Measurements from ENCODE around the gene PRIMA1.

PRIMA1 gene

GRCh38 chr14:93753647-93754046 lies 34.6 kb downstream of the PRIMA1 start:
- no peak for DNase-seq (ENCODE audit: low read depth in 2 of 2)

GRCh38 chr14:93752980-93753561 lies 35.2 kb downstream of the PRIMA1 start:
- no peak for DNase-seq (ENCODE audit: low read depth in 2 of 2)

DNA sequence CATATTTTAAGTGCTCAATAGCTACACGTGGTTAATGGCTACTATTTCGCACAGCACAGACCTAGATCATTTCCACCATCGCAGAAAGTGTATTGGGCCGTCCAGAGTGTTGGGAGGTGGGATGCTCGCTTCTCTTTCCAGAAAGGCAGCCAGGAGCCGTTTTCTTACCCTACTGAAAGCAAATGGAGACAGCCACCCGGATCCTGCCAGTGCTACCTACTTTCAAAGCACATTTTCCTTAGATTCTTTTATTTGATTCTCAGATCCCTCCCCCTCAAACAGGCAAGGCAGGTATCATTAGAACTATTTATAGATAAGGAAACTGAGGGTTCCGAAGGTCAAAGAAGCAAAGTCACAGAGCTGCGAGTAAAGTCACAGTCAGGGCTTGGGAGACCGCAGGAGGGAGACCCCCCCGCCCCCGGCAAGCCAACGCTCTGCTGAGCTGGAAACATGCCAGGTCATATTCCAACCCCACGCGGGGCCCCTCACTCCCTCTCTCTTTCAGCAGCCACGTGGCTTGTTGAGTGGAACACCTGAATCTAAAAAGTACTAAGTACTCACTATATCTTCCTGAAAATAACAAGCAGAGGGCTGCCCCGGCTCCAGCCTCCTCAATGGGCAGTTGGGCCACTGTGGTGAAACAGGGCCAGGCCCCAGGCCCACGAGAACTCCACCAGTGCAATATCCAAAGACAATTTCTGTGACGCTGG lies 36.2 kb downstream of the PRIMA1 start:
- no peak for DNase-seq (ENCODE audit: low read depth in 2 of 2)

GRCh38 chr14:93749076-93749420 lies 39.2 kb downstream of the PRIMA1 start:
- DNase-seq (ENCODE audit: low read depth in 2 of 2) = no peak

- DNase-seq (ENCODE audit: low read depth in 2 of 2) = no peak
These were observed 39.8 kb downstream of the PRIMA1 start for GRCh38 chr14:93748208-93749075.

GRCh38 chr14:93747560-93747959 lies 40.7 kb downstream of the PRIMA1 start:
- DNase-seq (ENCODE audit: low read depth in 2 of 2) = no peak

GRCh38 chr14:93747102-93747501 lies 41.2 kb downstream of the PRIMA1 start:
- no peak for DNase-seq (ENCODE audit: low read depth in 2 of 2)

DNA sequence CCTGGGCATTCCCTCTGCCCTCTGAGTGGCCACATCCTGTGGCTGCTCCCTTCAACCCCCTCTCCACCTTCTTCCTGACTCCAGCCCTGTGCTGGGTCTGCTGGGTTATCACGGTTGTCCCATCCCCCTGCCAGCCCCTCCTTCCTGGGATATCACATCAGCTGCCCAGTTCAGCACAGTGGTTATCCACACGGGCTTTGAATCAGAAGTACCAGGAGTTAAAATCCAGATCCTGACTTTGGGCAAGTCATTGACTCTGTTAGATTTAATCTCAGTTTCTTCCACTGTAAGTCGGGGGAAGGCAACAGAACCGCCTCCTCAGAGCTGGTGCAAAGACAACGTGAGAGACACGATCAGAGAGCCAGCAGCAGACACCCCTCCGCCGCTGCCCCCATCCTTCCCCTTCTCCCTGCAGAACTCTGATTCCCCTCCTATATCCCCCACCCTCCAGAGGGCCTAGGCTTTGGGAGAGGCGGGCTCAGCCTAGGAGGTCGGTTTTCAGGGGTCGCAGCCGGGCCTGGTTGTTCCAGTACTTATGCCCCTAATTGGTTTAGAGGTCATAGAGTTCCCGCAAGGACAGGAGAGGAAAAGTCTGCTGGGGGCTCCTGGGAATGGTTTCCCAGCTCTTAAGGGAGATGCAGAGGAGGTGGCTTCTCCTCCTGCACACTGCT lies 42.5 kb downstream of the PRIMA1 start:
- DNase-seq (ENCODE audit: low read depth in 2 of 2) = no peak

- DNase-seq (ENCODE audit: low read depth in 2 of 2) = no peak
These were observed 43.4 kb downstream of the PRIMA1 start for GRCh38 chr14:93744876-93745275.

DNA sequence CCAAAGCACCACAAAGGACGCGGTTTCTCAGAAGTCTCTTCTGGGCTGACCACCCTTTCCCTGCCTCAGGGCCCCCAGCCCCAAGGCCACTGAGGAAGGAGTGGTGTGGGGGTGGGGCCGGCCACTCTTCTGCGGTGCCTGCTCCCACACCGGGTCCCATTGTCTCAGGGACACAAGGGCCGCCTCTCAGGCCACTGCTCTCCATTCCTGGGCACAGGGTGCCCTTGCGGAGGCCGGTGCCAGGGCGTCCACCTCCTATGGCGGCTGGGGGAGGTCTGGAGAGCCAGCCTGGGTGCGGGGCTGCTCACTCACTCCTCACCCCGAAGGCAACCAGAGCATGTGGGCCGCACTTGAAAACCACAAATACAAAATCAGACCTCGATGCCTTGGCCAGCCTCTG lies 44.1 kb downstream of the PRIMA1 start:
- no peak for DNase-seq (ENCODE audit: low read depth in 2 of 2)

GRCh38 chr14:93743270-93744060 lies 44.8 kb downstream of the PRIMA1 start:
- DNase-seq (ENCODE audit: low read depth in 2 of 2) = no peak

DNA sequence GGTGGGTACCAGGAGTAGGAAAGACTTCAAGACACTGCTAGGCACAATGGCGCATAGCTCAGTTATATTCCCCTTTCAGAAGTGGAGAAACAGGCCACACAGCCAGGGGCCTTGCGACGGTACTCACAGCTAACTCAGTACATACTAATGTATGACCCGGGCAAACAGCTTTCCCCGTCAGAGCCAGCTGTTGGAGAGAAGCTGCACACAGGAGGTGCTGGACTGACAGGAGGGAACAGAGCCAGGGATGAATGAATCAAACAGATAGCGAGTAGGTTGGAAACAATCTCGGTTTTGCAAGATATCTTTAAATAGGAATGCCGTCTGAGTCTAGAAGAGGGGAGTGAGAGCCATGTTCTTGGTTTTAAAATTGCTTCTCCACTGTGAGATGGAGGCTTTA lies 45.5 kb downstream of the PRIMA1 start:
- DNase-seq (ENCODE audit: low read depth in 2 of 2) = no peak

GRCh38 chr14:93741556-93742230 lies 46.6 kb downstream of the PRIMA1 start:
- no peak for DNase-seq (ENCODE audit: low read depth in 2 of 2)

DNA sequence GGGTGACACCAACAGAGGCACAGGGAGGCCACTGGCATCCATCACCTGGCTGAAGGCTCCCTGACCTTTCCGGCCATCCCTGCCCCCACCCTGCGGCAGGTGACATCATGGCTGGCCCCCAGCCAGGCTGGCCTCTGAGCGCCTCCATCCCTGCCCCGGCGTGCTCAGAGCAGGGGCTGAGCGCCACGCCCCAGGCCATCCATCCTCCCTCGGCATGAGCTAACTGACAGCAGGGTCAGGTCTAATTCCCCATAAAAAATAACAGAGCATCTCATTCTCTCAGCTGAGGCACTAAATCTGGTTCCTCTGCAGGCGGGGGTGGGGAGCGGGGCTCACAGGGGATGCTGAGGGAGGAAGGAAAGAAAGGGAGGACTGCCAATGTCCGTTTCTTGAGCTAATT lies 50.7 kb downstream of the PRIMA1 start:
- no peak for DNase-seq (ENCODE audit: low read depth in 2 of 2)

DNA sequence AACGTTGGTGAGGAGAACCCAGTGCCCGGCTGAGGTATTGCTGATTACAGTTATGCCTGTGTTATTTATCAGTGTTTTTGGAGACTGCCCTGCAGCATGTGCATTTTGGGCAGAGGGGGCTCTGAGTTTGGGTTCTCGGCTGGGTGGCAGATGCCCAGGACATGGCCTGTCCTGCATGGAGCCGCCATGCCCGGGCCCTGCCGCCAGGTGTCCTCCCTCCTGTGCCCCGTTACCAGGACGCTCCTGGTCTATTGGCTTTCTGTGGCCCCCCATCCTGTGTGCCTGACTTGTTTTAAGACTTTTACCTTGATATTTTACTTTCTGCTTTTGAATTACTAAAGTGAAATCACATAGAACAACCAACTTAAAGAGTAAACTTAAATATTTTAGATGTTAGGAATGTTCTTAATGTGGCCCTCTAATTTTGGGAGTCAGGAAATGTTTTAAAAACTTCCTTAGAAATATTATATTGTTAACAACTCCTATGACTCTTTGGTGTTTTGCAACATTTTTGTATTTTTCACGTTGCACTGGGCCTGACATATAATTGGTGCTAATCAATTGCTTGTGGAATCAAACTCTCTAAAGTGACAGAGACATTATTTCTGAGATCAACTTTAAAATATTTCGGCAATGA lies 51.8 kb downstream of the PRIMA1 start:
- DNase-seq (ENCODE audit: low read depth in 2 of 2) = no peak

DNA sequence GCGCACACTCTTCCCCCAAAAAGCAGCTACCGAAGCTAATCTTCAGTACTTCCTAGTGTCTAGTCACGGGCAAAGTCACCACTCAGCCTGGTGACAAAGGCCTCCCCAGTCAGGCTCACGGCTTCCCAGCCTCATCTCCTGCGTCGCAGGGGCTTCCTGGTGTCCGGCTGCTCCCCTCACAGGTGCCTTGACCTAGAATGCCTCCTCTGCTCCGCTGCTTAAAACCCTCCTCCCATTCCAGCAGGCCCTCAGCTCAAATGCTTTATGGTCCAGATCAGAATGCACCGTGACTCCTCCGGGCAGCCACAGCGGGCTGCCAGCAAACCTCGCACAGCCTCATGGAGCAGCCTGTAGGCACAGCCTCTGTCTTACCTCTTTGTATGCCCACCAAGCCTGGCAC lies 53.1 kb downstream of the PRIMA1 start:
- no peak for DNase-seq (ENCODE audit: low read depth in 2 of 2)

- DNase-seq (ENCODE audit: low read depth in 2 of 2) = no peak
These were observed 54.0 kb downstream of the PRIMA1 start for GRCh38 chr14:93734086-93734822.

DNA sequence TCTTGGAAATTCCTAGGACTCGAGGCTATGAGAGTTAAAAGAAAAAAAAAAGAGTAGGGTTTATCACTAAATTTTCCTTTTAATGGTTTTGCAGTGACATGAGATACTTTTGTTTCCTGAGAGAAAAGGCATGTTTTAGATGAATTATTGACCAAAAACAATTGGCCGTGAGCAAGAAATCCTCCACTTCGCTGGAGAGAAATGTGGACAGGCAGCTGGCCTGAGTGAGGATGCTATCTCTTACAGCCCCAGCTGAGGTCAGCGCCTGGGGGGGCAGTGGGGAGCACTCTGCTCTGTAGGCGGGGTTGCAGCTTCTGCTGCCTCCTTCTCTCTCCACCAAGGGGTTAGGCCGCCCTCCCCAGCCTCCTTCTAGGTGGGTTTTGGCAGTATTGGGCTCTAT lies 54.7 kb downstream of the PRIMA1 start:
- DNase-seq (ENCODE audit: low read depth in 2 of 2) = no peak

GRCh38 chr14:93733231-93733630 lies 55.1 kb downstream of the PRIMA1 start:
- DNase-seq (ENCODE audit: low read depth in 2 of 2) = no peak

- no peak for DNase-seq (ENCODE audit: low read depth in 2 of 2)
These were observed 55.8 kb downstream of the PRIMA1 start for GRCh38 chr14:93732524-93732923.

Data from activated CD4-positive, alpha-beta T cell treated with anti-CD3 and anti-CD28 coated beads for 24 hours (primary cell).